GM18519 (cell line): Measurements from ENCODE around the gene TM4SF20.
A peak's percentile ranks its signal among the peaks of the same experiment; 100 is the strongest.
"Not testable (repeated sequence)": the region's sequence is repeated elsewhere in the genome, so short reads cannot be mapped to it uniquely, and the experiment has no call there.

Experiments
- ATAC-seq: cut with Tn5 transposase; IDR thresholded peaks from one replicate; pipeline ENCODE4 v1.9.1; 2021; ENCODE audit warnings: mild to moderate bottlenecking, moderate library complexity; ENCODE audit not compliant: unreplicated experiment, low FRiP score

The TM4SF20 gene

DNA sequence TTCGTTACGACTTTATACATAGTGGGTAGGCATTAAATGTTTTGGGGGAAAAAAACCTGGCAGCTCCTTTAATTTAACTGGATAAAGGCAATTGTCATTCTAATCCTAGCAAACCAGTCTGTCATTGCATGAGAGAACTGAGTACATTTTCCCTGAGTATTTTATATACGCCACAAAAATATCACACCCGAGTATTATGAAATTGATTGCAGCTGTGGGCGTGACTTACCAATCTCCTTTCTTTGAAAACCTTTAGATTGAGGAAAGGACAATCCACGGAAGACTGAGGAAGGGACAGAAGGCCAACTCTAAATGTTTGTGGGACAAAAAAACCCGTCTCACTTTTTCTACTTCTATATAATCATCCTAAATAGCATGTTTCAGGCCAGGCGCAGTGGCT lies 9.0 kb downstream of the TM4SF20 start:
- ATAC-seq = no peak

DNA sequence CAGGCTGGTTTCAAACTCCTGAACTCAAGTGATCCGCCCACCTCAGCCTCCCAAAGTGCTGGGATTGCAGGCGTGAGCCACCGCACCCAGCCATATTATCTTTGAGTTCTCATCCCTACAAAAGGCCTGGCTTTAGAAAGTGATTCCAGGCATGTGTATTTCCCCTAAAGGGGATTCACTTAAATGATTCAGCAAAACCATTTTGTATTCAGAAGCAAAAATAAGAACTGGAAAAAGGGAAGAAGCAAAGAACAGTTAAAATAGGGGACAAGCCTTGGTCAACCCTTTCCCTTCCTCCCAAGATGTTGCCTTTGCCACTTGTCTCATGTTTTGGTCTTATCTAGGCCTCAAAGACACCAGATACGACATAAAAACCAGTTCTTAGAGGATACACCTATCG lies 10.5 kb downstream of the TM4SF20 start:
- no peak for ATAC-seq

DNA sequence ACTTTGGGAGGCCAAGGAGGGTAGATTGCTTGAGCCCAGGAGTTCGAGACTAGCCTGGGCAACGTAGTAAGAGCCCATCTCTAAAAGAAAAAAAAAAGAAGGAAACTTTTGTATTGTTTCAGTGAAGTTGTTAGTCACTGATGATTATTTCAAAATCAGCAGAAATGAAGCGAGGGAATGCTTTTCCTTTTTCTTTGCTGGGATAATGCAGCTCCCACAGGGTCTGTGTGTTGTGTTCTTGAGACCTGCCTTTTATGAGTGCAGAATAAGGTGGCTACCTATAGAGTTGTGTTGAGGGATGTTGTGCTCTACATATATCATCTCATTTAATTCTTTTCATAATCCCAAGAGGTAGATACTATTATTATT lies 11.7 kb downstream of the TM4SF20 start:
- ATAC-seq = no peak

DNA sequence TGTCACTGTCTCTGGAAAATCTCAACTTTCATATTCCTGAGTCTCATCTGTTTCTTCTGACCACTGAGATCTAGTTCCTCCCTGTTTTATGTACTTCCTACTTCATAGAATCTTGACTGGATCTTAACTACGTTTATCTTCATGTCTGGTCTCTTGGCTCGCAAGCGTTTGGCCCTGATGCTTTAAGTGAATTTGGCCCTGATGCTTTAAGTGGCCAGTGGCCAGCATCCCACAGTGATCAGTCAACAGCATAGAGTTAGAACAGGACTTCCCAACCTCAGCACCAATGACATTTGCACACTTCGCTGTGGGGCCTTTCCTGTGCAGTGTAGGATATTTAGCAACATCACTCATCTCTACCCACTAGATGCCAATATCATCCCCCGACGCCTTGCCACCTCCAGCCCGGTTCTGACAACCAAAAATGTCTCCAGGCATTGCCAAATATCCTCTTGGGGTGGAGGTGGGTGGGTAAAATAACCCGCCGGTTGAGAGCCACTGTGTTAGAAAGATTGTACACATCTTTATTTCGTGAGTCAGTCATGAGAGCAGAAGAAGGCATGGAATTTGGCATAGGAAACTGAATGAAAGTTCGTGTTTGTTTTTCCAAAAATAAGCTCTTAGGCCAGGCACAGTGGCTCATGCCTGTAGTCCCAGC lies 12.2 kb downstream of the TM4SF20 start:
- no peak for ATAC-seq

DNA sequence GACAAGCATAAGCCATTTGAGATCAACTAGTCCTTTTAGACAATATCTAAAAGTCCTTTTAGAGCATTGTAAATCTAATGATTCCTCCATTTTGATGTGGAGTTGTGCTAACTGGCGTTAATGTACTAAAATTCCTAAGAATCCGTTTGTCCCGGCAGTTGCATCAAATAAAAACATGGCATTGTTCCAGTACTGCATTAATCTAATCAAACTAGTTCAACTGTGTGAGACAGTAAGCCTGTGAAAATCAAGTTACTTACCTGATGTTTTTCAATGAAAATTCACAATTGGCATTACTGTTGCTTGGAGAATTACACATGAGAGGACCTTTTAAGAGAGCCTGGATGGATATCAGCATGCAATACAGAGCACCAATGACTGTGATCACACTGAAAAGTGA lies 13.3 kb downstream of the TM4SF20 start:
- ATAC-seq = no peak

DNA sequence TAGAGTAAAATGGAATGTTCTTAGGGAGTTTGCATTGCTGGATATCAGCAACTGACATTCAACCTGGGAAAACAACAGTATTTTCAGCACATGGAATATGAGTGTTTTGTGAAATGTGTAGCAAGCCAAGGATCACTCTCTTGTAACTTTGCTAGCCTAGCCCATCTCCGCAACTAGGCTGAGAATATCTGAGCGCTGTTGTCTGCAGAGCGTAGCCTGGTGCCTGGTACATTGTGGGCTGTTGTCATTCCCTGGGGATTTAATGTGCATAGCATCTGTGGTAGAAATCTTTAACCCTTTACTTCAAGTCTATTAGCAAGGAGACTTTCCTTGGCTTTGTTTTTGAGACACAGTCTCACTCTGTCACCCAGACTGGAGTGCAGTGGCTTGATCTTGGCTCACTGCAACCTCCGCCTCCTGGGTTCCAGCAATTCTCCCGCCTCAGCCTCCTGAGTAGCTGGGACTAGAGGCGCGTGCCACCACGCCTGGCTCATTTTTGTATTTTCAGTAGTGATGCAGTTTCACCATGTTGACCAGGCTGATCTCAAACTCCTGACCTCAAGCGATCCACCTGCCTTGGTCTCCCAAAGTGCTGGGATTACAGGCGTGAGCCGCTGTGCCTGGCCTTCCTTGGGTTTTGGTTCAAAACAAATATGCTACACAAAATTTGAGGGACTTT lies 14.4 kb downstream of the TM4SF20 start:
- ATAC-seq = not testable (repeated sequence)

DNA sequence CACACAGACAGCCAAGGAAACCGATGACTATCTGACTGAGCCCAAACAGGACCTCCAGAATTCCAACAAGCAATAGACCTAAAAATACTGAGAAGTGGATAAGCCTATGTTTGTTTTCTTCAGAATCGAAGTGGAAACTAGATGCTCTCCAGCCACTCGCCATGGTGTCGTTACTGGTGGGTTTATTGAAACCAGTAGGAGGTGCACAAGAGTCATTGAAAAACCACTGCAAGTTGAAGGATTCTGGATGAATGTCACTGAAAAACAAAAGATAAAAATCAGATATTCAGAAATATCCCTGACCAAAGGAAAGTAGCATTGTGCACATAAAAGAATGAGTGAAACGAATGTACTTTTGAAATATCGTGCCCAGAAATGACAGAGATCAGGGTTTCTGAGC lies 15.3 kb downstream of the TM4SF20 start:
- no peak for ATAC-seq

DNA sequence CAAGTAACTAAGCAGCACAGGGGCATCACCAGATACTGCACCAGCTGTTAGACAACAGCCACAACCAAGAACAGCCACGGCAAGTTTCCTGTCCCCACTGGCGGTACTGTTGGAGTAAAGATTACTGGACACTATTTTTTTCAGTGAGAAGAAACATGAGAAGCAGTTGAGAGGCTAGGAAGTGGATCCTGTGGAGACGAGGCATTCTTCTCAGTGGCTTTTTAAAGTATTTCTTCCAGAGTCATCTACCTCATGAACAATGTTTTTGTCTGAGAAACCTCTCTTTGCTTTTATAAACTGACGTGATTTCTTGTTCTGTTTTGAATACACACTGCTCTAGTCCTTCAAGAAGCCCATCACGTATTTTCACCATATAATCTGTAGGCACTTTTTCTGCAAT lies 18.8 kb downstream of the TM4SF20 start:
- no peak for ATAC-seq

DNA sequence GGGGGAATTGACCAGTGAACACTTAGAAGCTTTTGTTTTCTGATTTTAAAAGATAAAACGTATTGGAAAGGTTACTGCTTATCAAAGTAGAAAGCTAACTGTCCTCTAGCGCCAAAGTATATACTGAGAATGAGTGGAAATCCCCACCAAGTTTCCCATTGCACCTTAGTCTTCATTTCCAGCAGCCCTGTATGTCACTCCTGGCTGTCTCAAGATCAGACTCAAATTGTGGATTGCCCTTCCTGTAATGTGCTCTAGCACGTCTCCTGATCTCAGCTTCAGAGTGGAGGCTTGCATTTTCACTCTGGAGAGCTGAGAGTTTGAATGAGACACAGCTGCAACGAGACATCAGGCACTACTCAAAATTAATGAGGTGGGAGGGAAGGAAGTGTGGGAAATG lies 27.5 kb downstream of the TM4SF20 start:
- peak; percentile 88 for ATAC-seq

DNA sequence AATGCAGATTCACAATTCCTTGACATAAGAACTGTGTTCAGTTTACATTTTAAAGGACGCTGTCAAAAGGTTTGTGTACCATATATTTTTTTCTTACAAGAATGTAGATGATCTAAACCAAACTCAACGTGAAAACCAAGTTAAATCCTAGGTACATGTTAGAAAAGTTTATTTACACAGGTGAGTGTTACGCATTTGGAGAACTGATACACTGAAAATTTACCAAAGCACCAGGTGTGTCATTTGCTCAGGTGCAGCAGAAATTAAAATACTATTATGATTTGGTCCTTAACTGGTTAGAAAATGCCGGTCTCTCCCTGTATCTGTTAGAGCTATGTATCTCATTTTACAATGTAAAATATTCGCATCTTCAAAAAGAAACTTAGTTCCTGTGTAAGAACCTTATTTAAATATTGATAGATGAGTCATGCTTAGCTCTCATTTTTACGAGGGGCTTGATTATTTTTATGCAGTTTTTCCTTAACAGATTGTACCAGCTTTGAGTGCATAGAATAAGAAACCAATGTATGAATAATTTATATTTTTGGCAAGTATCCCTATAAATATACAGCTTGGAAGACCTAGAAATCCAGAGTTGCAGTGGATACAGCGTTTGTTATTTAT lies 29.0 kb downstream of the TM4SF20 start:
- no peak for ATAC-seq

DNA sequence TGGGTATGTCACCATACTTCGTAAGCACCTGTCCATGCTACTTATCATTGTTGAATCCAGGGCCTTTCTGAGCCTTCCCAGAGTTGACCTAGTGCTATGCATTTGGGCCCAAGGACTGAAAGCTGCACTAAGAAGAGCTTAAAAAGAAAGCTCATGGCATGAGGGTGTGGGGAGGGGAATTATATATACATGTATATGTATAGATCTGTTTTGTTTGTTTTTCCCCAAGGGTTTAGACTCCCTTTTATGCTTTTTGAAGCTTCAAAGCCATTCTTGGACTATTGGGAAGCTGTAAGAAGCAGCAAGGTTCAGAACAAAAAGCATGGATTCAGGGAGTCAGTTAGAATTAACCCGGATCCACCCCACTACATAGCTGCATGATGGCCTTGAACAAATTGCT lies 30.8 kb downstream of the TM4SF20 start:
- no peak for ATAC-seq

DNA sequence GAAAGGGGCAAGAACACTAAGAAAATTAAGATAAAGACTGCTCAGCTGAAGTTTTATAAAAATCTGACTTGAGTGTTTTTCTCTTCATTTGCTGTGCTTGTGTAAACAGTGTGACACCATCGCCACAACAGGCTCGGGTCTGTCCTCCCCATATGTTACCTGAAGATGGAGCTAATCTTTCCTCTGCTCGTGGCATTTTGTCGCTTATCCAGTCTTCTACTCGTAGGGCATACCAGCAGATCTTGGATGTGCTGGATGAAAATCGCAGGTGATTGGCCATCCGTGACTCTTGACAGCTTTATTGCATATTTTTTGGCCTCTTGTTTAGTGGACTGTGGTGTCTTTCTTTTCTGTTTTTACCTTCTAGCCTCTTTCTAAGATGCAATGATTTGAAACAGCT lies 32.0 kb downstream of the TM4SF20 start:
- ATAC-seq = no peak

DNA sequence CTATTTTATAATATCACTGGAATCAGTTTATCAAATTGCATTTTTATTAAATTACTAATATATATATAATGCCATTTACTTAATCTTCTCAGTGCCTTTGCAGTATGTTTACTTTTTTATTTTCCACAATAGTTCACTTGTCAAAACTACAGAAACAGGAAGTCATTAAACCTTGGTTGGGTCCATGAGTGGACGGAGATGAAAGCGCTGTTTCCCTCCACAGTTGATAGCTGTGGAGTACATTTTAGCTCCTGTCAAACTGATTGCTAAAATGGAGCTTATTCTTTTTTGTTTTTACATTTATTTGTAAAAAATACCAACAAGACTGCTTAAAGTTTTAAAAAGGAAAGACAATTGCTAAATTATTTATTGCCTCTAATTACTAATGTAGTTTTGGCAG lies 34.9 kb downstream of the TM4SF20 start:
- ATAC-seq = no peak

DNA sequence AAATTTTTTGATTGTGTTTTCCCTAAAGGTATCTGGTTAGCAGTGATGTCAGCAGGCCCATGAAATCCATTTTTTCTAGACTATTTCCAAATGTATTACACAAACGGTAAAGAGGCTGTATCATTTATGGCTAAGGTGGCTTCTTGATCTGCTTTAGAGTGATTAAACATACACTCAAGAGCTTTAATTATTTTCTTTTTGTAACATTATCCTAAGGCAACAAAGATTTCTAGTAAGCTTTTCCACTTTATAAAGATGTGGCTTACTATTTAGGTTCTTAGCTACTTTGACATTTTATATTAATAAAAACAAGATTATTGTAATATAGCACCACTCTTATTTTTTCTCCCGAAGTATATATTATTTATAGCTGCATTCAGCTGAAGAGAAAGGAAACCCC lies 37.6 kb downstream of the TM4SF20 start:
- no peak for ATAC-seq

DNA sequence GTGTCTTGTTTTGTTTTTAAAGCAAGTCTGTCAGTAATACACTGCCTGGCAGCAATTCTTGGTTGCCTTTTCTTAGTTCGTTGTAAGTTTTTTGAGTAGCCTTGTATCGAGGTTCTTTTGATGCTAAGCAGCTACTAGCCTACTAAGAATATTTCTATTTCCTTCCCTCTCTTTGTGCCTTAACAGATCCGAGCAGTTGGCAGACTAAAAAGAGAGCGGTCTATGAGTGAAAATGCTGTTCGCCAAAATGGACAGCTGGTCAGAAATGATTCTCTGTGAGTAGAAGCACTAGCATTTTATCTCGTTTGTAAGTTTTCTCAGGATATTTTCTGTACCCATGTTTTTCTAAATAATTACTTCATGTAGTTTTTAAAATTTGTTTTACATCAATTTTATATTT lies 39.0 kb downstream of the TM4SF20 start:
- ATAC-seq = no peak

DNA sequence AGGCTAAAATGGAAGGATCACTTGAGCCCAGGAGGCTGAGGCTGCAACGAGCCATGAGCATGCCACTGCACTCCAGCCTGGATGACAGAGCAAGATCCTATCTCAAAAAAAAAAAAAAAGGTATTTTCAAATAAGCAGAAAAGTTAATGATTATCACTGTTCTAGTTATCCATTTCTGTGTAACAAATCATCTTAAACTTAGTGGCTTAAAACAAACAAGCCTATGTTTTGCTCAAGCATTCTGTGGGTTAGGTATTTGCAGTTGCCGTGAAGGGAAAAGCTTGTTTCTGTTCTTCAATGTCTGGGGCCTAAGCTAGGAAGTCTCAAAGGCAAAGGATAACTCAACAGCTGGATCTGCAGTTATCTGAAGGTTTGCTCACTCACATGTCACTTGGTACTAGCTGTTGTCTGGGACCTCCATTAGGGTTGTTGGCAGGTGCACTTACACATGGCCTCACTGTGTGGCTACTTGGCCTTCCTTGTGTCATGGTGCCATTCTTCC lies 40.0 kb downstream of the TM4SF20 start:
- no peak for ATAC-seq

DNA sequence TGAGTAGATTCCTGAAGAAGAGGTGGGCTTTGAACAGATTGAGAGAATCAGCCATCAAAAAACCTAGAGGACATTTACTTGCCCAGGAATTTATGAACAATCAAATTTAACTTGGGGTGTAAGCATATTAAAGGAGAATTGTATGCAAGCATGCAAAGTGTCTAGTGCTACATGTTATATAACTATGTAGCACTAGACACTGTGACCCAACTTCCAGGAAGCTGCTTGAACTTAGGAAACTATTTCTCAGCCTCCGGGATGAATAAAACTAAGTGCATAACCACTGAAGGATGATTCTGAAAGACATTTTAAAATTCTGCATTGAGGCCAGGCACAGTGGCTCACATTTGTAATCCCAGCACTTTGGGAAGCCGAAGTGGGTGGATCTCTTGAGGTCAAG lies 41.7 kb downstream of the TM4SF20 start:
- ATAC-seq = no peak

DNA sequence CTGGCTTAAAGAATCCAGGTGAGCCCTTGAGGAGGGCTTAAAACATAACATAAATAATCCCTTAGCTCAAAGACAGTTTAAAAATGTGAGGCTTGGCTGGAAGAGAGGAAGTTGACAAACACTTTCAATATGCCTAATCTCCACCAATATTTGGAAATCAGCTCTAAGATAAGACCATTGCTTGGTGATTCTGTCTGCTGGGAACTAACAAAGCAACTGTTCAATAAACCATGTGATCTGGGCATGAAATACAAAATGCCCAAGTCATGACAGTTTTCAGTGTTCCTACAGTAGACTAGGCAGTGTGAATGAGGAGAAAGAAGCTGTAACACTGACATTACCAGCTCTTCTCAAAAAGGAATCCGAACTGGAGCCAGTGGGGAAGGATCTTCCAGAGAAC lies 43.4 kb downstream of the TM4SF20 start:
- no peak for ATAC-seq

DNA sequence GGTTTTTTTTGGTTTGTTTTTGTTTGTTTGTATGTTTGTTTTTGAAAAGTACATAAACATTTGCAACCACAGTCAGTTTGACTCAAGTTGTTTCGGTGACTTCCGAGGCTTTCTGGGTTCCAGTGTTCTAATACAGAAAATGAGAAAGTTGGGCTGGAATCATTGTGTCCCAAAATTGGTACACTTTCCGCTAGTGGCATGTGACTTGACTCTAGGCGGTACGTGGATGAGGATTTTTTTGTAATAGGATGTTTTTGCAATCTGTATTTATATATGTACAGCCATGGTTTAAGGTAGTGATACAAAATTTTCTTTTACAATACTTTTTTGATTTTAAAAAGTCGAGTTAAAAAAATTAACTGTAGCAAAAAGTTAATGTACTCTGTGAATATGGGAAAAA lies 52.3 kb downstream of the TM4SF20 start:
- ATAC-seq = no peak

DNA sequence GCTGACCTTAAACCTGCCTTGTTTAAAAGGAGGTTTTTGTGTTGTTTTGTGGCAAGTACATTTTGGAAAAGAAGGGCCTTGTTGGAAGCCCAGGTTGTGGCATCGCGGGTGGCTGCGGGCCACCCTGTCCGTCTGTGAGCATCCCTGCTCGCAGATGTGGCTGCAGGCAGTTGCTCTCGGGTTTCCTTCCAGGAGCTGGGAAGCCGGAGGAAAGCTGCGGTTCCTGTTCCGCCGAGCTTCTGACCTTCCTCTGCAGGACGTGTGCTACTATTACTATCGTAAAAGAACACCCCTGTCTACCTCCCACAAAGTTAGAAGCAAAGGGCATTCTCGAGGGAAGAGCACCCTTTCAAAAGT lies 53.3 kb downstream of the TM4SF20 start:
- no peak for ATAC-seq

DNA sequence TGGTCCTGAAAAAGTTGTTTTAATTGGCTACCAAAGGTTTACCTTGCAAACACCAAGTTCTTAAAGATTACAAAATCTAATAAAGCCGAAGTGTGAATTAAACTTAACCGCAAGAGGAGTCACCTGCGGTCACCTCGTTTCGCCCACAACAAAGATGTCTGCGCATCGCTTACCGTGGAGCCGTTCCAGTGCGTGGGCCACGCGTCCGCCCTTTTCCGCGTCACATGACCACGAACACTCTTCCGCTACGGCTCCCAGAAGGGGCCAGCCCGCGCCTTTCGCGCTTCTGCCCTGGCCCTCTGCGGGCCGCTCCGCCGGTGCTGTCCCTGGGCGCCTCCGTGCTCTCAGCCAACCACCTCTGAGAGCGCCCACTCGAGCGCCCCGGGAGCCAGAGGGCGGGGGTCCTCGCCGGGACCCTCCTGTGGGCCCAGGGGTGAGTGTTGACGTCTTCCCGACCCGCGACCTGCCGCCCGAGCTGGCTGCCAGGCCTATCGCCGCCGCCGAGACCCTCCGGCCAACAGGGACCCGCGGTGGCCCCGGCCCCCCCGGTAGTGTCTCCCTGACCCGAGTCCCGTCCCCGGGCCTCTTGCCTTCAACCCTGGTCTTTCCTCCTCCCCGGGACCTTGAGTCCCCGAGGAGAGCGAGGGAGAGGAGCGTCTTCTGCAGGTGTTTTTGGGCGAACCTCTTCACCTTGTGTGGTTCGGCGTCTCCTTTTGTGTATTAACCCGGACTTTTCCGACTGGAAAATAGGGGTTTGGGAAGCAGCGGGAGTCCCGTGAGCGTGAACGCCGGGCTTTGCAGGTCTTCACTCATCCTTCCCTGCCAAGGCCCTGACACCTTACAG lies 53.9 kb downstream of the TM4SF20 start, which contains the start of gene MFF:
Gene MFF, plus strand, starts transcription at position 257 of the 844 bp plus-strand sequence. CDS start 5,415 bp downstream, outside the sequence.
- ATAC-seq = peak; percentile 96
